Cardiac fibroblast (primary cell): Measurements from ENCODE around the gene ADGRF1.

Experiments
- DNase-seq, 2 donors: peaks; one replicate each; pipeline versions ENCODE4 v3.0.0 to v3.0.0-alpha.2; 2010; ENCODE audit warnings: low read depth in 2 of 2
- H3K4me3 ChIP-seq, 2 donors: replicated peaks in 1 of 2; 1 replicate in 1 of 2; 2 replicates in 1 of 2; pipeline ENCODE4 v1.5.1; 2011; ENCODE audit warnings: low read depth in 2 of 2, low read length in 2 of 2, mild to moderate bottlenecking in 2 of 2, moderate library complexity in 1 of 2
- CTCF ChIP-seq: IDR thresholded peaks from one replicate; pipeline ENCODE4 v1.5.1; 2011; ENCODE audit warnings: low read depth, mild to moderate bottlenecking, low read length, inconsistent platforms

The ADGRF1 gene

GRCh38 chr6:46961232-46961631, 80.9 kb downstream of the ADGRF1 start:
- TF ChIP-seq CTCF, result no peak
- no peak overlapping the region for H3K4me3 ChIP-seq
- no peak for DNase-seq

- no peak for TF ChIP-seq CTCF
- H3K4me3 ChIP-seq, result no peak overlapping the region
- no peak for DNase-seq
Observed at GRCh38 chr6:46959419-46959818, 82.7 kb downstream of the ADGRF1 start.

- no peak overlapping the region for H3K4me3 ChIP-seq
- no peak for TF ChIP-seq CTCF
- no peak for DNase-seq
Observed at GRCh38 chr6:46956409-46956808, 85.7 kb downstream of the ADGRF1 start.

- H3K4me3 ChIP-seq, result no peak overlapping the region
- peak in 1 of 2 donors; percentile 25 for DNase-seq
- no peak for TF ChIP-seq CTCF
Observed at GRCh38 chr6:46954837-46955451, 87.2 kb downstream of the ADGRF1 start.

GRCh38 chr6:46953921-46954320, 88.2 kb downstream of the ADGRF1 start:
- TF ChIP-seq CTCF, result no peak
- H3K4me3 ChIP-seq, result no peak overlapping the region
- no peak for DNase-seq

GRCh38 chr6:46949632-46950280, 92.4 kb downstream of the ADGRF1 start:
- DNase-seq, result peak; percentile 54 to 67
- no peak for TF ChIP-seq CTCF
- no peak overlapping the region for H3K4me3 ChIP-seq

GRCh38 chr6:46948699-46949098, 93.4 kb downstream of the ADGRF1 start:
- TF ChIP-seq CTCF, result no peak
- H3K4me3 ChIP-seq, result no peak overlapping the region
- DNase-seq, result peak; percentile 94 to 98
